Mesenchymal stem cell (in vitro differentiated cells and primary cell): ENCODE measurements around the gene AIM2.

Experiments used
- DNase-seq: peaks from one replicate; pipeline ENCODE4 v3.0.0-alpha.2; 2013
- H2AFZ ChIP-seq: one replicate; pipeline ENCODE4 v1.6.1; 2013; ENCODE audit warnings: low read depth, mild to moderate bottlenecking, control low read depth, inconsistent platforms, low read length, moderate library complexity
- H2AK5ac ChIP-seq: 2 replicates; pipeline ENCODE4 v1.6.1; 2013; ENCODE audit warnings: low read length, moderate library complexity, mild to moderate bottlenecking, inconsistent platforms; ENCODE audit not compliant: severe bottlenecking
- H2BK120ac ChIP-seq: one replicate; pipeline ENCODE4 v1.6.1; 2013; ENCODE audit warnings: low read depth, mild to moderate bottlenecking, inconsistent platforms, low read length, moderate library complexity
- H2BK12ac ChIP-seq, 2 experiments: one replicate each; pipeline ENCODE4 v1.6.1; 2013; ENCODE audit warnings: inconsistent platforms in 2 of 2, low read length in 2 of 2, mild to moderate bottlenecking in 2 of 2, moderate library complexity in 2 of 2, control low read depth in 1 of 2
- H2BK15ac ChIP-seq: one replicate; pipeline ENCODE4 v1.6.1; 2013; ENCODE audit warnings: mild to moderate bottlenecking, low read depth, inconsistent platforms; ENCODE audit not compliant: poor library complexity, severe bottlenecking
- H2BK5ac ChIP-seq: 2 replicates; pipeline ENCODE4 v1.6.1; 2013; ENCODE audit warnings: low read depth, mild to moderate bottlenecking, low read length, control low read depth, inconsistent platforms; ENCODE audit not compliant: poor library complexity, severe bottlenecking
- H3K14ac ChIP-seq, 2 experiments: one replicate each; pipeline ENCODE4 v1.6.1; 2013; ENCODE audit warnings: inconsistent platforms in 2 of 2, low read length in 2 of 2, control low read depth in 1 of 2, mild to moderate bottlenecking in 1 of 2, moderate library complexity in 1 of 2
- H3K18ac ChIP-seq, 2 experiments: one replicate each; pipeline ENCODE4 v1.6.1; 2013; ENCODE audit warnings: inconsistent platforms in 2 of 2, low read length in 2 of 2, control low read depth in 1 of 2, low read depth in 1 of 2, mild to moderate bottlenecking in 1 of 2
- H3K23ac ChIP-seq, 2 experiments: one replicate each; pipeline ENCODE4 v1.6.1; 2013; ENCODE audit warnings: inconsistent platforms in 2 of 2, low read length in 2 of 2, mild to moderate bottlenecking in 2 of 2, moderate library complexity in 2 of 2, control low read depth in 1 of 2
- H3K27ac ChIP-seq: 2 replicates; pipeline ENCODE4 v1.5.1; 2013; ENCODE audit warnings: mild to moderate bottlenecking, moderate library complexity, low read length, control low read depth, inconsistent platforms; ENCODE audit not compliant: poor library complexity, severe bottlenecking
- H3K27me3 ChIP-seq, 2 experiments: 2 replicates each; pipeline versions ENCODE4 v1.6.1 to v1.7.0; 2013; ENCODE audit warnings: low read length in 2 of 2, mild to moderate bottlenecking in 2 of 2, moderate library complexity in 2 of 2, control low read depth in 1 of 2, inconsistent platforms in 1 of 2; ENCODE audit not compliant: control insufficient read depth in 1 of 2, insufficient read depth in 1 of 2
- H3K36me3 ChIP-seq, 2 experiments: 2 replicates each; pipeline versions ENCODE4 v1.6.1 to v1.7.0; 2013; ENCODE audit warnings: low read length in 2 of 2, control low read depth in 1 of 2, inconsistent platforms in 1 of 2, low read depth in 1 of 2, mild to moderate bottlenecking in 1 of 2; ENCODE audit not compliant: insufficient read depth in 2 of 2, control insufficient read depth in 1 of 2
- H3K4ac ChIP-seq, 2 experiments: one replicate each; pipeline ENCODE4 v1.6.1; 2013; ENCODE audit warnings: inconsistent platforms in 2 of 2, low read length in 2 of 2, mild to moderate bottlenecking in 2 of 2, moderate library complexity in 2 of 2, control low read depth in 1 of 2, low read depth in 1 of 2
- H3K4me1 ChIP-seq: 2 replicates; pipeline ENCODE4 v1.6.1; 2013; ENCODE audit warnings: low read depth, low read length, control low read depth; ENCODE audit not compliant: control insufficient read depth, insufficient read depth
- H3K4me2 ChIP-seq: 2 replicates; pipeline ENCODE4 v1.6.1; 2013; ENCODE audit warnings: low read length, mild to moderate bottlenecking, inconsistent platforms; ENCODE audit not compliant: poor library complexity, severe bottlenecking
- H3K4me3 ChIP-seq, 2 experiments: 2 replicates each; pipeline versions ENCODE4 v1.5.1 to v1.7.0; 2013; ENCODE audit warnings: low read length in 2 of 2, mild to moderate bottlenecking in 2 of 2, control low read depth in 1 of 2, low read depth in 1 of 2; ENCODE audit not compliant: insufficient read depth in 1 of 2
- H3K79me1 ChIP-seq: replicated peaks from 2 replicates; pipeline ENCODE4 v1.6.1; 2013; ENCODE audit warnings: mild to moderate bottlenecking, control low read depth, low read length, inconsistent platforms; ENCODE audit not compliant: poor library complexity, severe bottlenecking
- H3K9ac ChIP-seq: 2 replicates; pipeline ENCODE4 v1.7.0; 2013; ENCODE audit warnings: mild to moderate bottlenecking, low read length, moderate library complexity
- H3K9me3 ChIP-seq: 2 replicates; pipeline ENCODE4 v1.7.0; 2013; ENCODE audit warnings: mild to moderate bottlenecking, low read length; ENCODE audit not compliant: control insufficient read depth
- H4K8ac ChIP-seq: one replicate; pipeline ENCODE4 v1.6.1; 2013; ENCODE audit warnings: inconsistent platforms, mild to moderate bottlenecking, low read length, moderate library complexity
- H4K91ac ChIP-seq: one replicate; pipeline ENCODE4 v1.6.1; 2013; ENCODE audit warnings: mild to moderate bottlenecking, low read length, inconsistent platforms
- WGBS: methylation state at CpG from one replicate; pipeline ENCODE4 v1.1.7; 2013; ENCODE audit warnings: mixed read lengths; 5-methylcytosine and 5-hydroxymethylcytosine counted together

Gene AIM2

GRCh38 chr1:159056069-159056698 lies 20.4 kb downstream of the AIM2 start:
- no peaks in the 10 kb centered on the region for H3K9me3 ChIP-seq
- H3K27me3 ChIP-seq = no peaks in the 10 kb centered on the region
- no peak overlapping the region for H2BK15ac ChIP-seq
- no peak overlapping the region for H2BK120ac ChIP-seq
- H4K8ac ChIP-seq = no peak overlapping the region
- H2BK5ac ChIP-seq = no peak overlapping the region
- H3K36me3 ChIP-seq = peaks cover 6 to 63% of the 10 kb centered on the region in 2 experiments
- no peak overlapping the region for H3K4ac ChIP-seq
- no peak overlapping the region for H2AK5ac ChIP-seq
- no peaks in the 10 kb centered on the region for H3K4me1 ChIP-seq
- no peak overlapping the region for H4K91ac ChIP-seq
- H2BK12ac ChIP-seq = no peak overlapping the region
- no peaks in the 10 kb centered on the region for H3K79me1 ChIP-seq
- H3K27ac ChIP-seq = no peak overlapping the region
- H2AFZ ChIP-seq = no peak overlapping the region
- no peak overlapping the region for H3K23ac ChIP-seq
- no peak overlapping the region for H3K4me3 ChIP-seq
- no peak overlapping the region for H3K9ac ChIP-seq
- no peak overlapping the region for H3K14ac ChIP-seq
- DNase-seq = no peak
- H3K18ac ChIP-seq = no peak overlapping the region
- 94% methylated on average over 7 of the region's 7 CpGs for WGBS
- H3K4me2 ChIP-seq = no peak overlapping the region

GRCh38 chr1:159055181-159055641 lies 21.4 kb downstream of the AIM2 start:
- Histone ChIP-seq H3K23ac (no peak overlapping the region), H2BK120ac (no peak overlapping the region), H2AFZ (no peak overlapping the region), H2AK5ac (no peak overlapping the region), H3K18ac (no peak overlapping the region), H3K27me3 (no peaks in the 10 kb centered on the region), H3K36me3 (peaks cover 6 to 73% of the 10 kb centered on the region in 2 experiments), H3K4me3 (no peak overlapping the region), H4K8ac (no peak overlapping the region), H3K9me3 (no peaks in the 10 kb centered on the region), H3K27ac (no peak overlapping the region), H3K4ac (no peak overlapping the region), H2BK5ac (no peak overlapping the region), H3K14ac (no peak overlapping the region), H3K4me1 (no peaks in the 10 kb centered on the region), H3K79me1 (no peaks in the 10 kb centered on the region), H2BK12ac (no peak overlapping the region), H4K91ac (no peak overlapping the region), H3K9ac (no peak overlapping the region), H2BK15ac (no peak overlapping the region), H3K4me2 (no peak overlapping the region)
- DNase-seq = no peak
- 94% methylated on average over 2 of the region's 5 CpGs for WGBS

- H3K27me3 ChIP-seq = no peaks in the 10 kb centered on the region
- no peak overlapping the region for H3K23ac ChIP-seq
- no peak overlapping the region for H3K4ac ChIP-seq
- H3K9ac ChIP-seq = no peak overlapping the region
- H4K91ac ChIP-seq = no peak overlapping the region
- no peak overlapping the region for H2BK12ac ChIP-seq
- H3K36me3 ChIP-seq = peaks cover 6 to 81% of the 10 kb centered on the region in 2 experiments
- no peak overlapping the region for H4K8ac ChIP-seq
- H2BK120ac ChIP-seq = no peak overlapping the region
- H2BK15ac ChIP-seq = no peak overlapping the region
- DNase-seq = peak; percentile 13
- H3K9me3 ChIP-seq = no peaks in the 10 kb centered on the region
- no peak overlapping the region for H2AK5ac ChIP-seq
- no peak overlapping the region for H2AFZ ChIP-seq
- H3K4me2 ChIP-seq = no peak overlapping the region
- no peaks in the 10 kb centered on the region for H3K79me1 ChIP-seq
- H3K14ac ChIP-seq = no peak overlapping the region
- no peak overlapping the region for H2BK5ac ChIP-seq
- no peak overlapping the region for H3K4me3 ChIP-seq
- H3K27ac ChIP-seq = no peak overlapping the region
- WGBS = 54% methylated on average over 2 of the region's 2 CpGs
- H3K4me1 ChIP-seq = no peaks in the 10 kb centered on the region
- H3K18ac ChIP-seq = no peak overlapping the region
Measured at GRCh38 chr1:159054427-159054826, 22.1 kb downstream of the AIM2 start.

- no peak overlapping the region for H3K4me3 ChIP-seq
- no peaks in the 10 kb centered on the region for H3K9me3 ChIP-seq
- H2BK5ac ChIP-seq = no peak overlapping the region
- no peaks in the 10 kb centered on the region for H3K27me3 ChIP-seq
- no peak overlapping the region for H2BK12ac ChIP-seq
- no peak overlapping the region for H3K23ac ChIP-seq
- 97% methylated on average over 2 of the region's 2 CpGs for WGBS
- no peak overlapping the region for H4K91ac ChIP-seq
- no peak for DNase-seq
- no peak overlapping the region for H3K18ac ChIP-seq
- no peak overlapping the region for H3K4me2 ChIP-seq
- H3K79me1 ChIP-seq = peaks cover 3% of the 10 kb centered on the region
- no peak overlapping the region for H4K8ac ChIP-seq
- H3K4ac ChIP-seq = no peak overlapping the region
- H3K14ac ChIP-seq = no peak overlapping the region
- H2AFZ ChIP-seq = no peak overlapping the region
- H3K36me3 ChIP-seq = peaks cover 9 to 92% of the 10 kb centered on the region in 2 experiments
- H2BK15ac ChIP-seq = no peak overlapping the region
- H3K9ac ChIP-seq = no peak overlapping the region
- H3K4me1 ChIP-seq = no peaks in the 10 kb centered on the region
- H2BK120ac ChIP-seq = no peak overlapping the region
- no peak overlapping the region for H3K27ac ChIP-seq
- H2AK5ac ChIP-seq = no peak overlapping the region
Measured at GRCh38 chr1:159051436-159051835, 25.1 kb downstream of the AIM2 start.
